HG02970 (cell line): ENCODE measurements around the gene PASK.
A peak's percentile ranks its signal among the peaks of the same experiment; 100 is the strongest.
"Not testable (repeated sequence)": the region's sequence is repeated elsewhere in the genome, so short reads cannot be mapped to it uniquely, and the experiment has no call there.

Experiments
- ATAC-seq: cut with Tn5 transposase; IDR thresholded peaks from one replicate; pipeline ENCODE4 v1.9.1; 2021; ENCODE audit warnings: mild to moderate bottlenecking, moderate library complexity, moderate number of reproducible peaks; ENCODE audit not compliant: unreplicated experiment, low FRiP score

PASK gene

GRCh38 chr2:241109210-241110088 lies 39.8 kb downstream of the PASK start:
- no peak for ATAC-seq

GRCh38 chr2:241108271-241109209 lies 40.7 kb downstream of the PASK start:
- no peak for ATAC-seq

- no peak for ATAC-seq
These were observed 42.1 kb downstream of the PASK start for GRCh38 chr2:241107031-241107783.

- ATAC-seq = no peak
These were observed 43.6 kb downstream of the PASK start for GRCh38 chr2:241105641-241106040.

- ATAC-seq = not testable (repeated sequence)
These were observed 44.7 kb downstream of the PASK start for GRCh38 chr2:241104611-241105010.

GRCh38 chr2:241103176-241103595 lies 46.1 kb downstream of the PASK start:
- ATAC-seq = no peak

GRCh38 chr2:241102239-241102803 lies 47.0 kb downstream of the PASK start, which contains the start of gene MTERF4:
TSS of gene MTERF4 (minus strand) at chr2:241102287. CDS start at chr2:241102273, 14 bp downstream.
- ATAC-seq = peak; percentile 80

- no peak for ATAC-seq
These were observed 50.0 kb downstream of the PASK start for GRCh38 chr2:241099246-241099645.

- no peak for ATAC-seq
These were observed 52.3 kb downstream of the PASK start for GRCh38 chr2:241096979-241097378.

GRCh38 chr2:241095594-241096290 lies 53.5 kb downstream of the PASK start:
- no peak for ATAC-seq

- no peak for ATAC-seq
These were observed 54.3 kb downstream of the PASK start for GRCh38 chr2:241094924-241095420.

- ATAC-seq = no peak
These were observed 55.1 kb downstream of the PASK start for GRCh38 chr2:241094172-241094571.

- ATAC-seq = not testable (repeated sequence)
These were observed 56.0 kb downstream of the PASK start for GRCh38 chr2:241093133-241093781.

- no peak for ATAC-seq
These were observed 56.6 kb downstream of the PASK start for GRCh38 chr2:241092677-241093076.

- ATAC-seq = no peak
These were observed 57.4 kb downstream of the PASK start for GRCh38 chr2:241091734-241092445.

GRCh38 chr2:241091201-241091600 lies 58.1 kb downstream of the PASK start:
- no peak for ATAC-seq

- no peak for ATAC-seq
These were observed 60.2 kb downstream of the PASK start for GRCh38 chr2:241088791-241089732.
